GM12872 (cell line): ENCODE results near the gene CCDC124.

Experiments
- CTCF ChIP-seq: IDR thresholded peaks from 3 replicates; pipeline ENCODE4 v1.5.1; 2011; ENCODE audit warnings: low read depth, mild to moderate bottlenecking, low read length, moderate library complexity; ENCODE audit not compliant: insufficient read depth

The CCDC124 gene

GRCh38 chr19:17966550-17967256, 33.9 kb downstream of the CCDC124 start, which contains the start of gene KCNN1:
Gene KCNN1, plus strand, starts transcription at chr19:17967107. Its CDS starts 6,782 bp downstream, at chr19:17973889.
- no peak for TF ChIP-seq CTCF

DNA sequence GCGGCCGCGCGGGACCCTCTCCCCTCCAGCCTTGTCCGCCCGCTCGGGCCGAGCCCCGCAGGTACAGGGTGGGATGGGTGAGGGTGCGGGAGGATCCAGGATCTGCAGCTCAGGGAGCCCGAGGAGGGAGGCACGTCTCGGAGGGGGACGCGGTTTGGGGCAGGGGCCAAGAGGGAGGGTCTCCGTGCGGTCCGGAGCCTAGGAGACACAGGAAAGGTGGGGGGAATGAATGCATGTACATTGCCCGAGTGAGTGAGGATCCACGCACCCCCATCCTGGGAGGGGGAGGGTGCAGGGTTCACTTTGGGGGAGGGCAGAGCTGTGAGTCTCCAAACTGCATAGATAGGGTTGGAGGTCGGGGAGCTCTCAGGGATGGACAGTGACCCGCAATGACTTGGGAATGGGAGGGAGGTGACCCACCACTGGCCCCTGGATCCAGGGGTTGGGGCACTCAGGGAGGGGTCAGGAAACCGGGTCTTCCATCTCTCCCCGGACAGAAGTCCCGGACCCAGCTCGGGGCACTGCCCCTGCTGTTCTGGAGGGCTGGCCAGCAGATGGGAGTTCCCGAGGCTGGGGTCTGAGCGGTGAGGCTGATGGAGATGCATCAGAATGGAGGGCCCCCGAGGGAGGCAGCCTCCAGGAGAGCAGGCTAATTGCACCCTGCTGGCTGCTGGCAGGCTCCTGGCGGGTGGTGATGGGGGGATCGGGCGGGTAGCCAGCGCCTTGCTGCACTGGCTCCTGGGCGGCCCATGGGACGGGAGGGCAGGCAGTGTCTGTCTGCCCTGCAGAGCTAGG, 34.6 kb downstream of the CCDC124 start:
- no peak for TF ChIP-seq CTCF

DNA sequence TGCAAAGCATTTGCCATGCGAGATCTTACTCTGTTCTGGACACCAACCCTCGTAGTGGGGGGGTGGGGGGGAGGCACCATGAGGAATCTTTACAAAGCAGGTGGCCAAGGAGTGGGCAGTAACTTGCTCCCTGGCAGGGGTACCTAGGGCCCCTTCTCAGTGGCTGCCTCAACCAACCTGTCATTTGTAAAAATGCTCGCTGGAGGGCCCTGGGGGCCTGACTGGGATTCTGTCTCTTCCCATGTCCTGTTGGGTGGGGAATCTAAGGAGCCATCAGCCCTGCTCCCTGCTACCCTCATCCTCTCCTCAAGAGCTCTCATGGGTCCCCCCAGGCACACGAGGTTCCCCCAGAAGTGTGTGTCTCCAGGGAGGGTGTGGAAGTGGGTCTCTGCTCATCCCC, 35.5 kb downstream of the CCDC124 start:
- TF ChIP-seq CTCF = no peak

GRCh38 chr19:17969096-17969792, 36.4 kb downstream of the CCDC124 start:
- TF ChIP-seq CTCF = no peak

GRCh38 chr19:17972230-17972629, 39.4 kb downstream of the CCDC124 start:
- TF ChIP-seq CTCF = no peak

GRCh38 chr19:17973759-17974158, 40.9 kb downstream of the CCDC124 start:
- TF ChIP-seq CTCF = no peak

DNA sequence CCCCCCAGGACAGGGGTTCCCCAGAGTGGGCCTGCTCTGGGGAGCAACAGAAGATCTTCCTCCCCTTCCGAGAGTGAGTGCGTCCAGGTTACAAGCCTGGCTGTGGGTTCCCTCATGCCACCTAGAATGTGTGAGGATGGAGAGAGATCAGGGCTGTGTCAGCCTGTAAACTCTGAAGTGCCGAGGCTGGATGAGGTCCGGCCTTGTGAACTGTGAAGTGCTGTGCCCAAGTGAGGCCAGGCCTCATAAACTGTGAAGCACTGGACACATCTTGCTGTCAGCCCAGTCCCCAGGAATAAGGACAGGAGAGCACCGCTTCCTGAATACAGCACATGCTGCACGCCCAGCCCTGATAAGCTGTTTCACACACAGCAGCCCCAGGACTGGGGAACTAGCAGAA, 41.7 kb downstream of the CCDC124 start:
- TF ChIP-seq CTCF = no peak
